Right lobe of liver (tissue), 4 donors: ENCODE data around the gene SMS.

Experiments
- CTCF ChIP-seq, 4 donors: fragments of 200-600 bp in 3 of 4; fragments of 450-650 bp in 1 of 4; IDR thresholded peaks; one replicate each; pipeline versions ENCODE4 v1.5.1 to v1.8.0; 2016 to 2022; ENCODE audit warnings: antibody characterized with exemption in 4 of 4, mild to moderate bottlenecking in 2 of 4
- POLR2A ChIP-seq: fragments of 450-650 bp; IDR thresholded peaks from one replicate; pipeline ENCODE4 v1.6.1; 2017; ENCODE audit warnings: antibody characterized with exemption, mild to moderate bottlenecking
- donor health status: DM: no; HTN: no; CAD: no.
- donor health status: DM: no; HTN: no; CAD: no.
- donor health status: DM: no; HTN: yes; CAD: no.

- TF ChIP-seq CTCF (IDR thresholded peaks at IDR 0.05) (no peak), POLR2A (no peak)
Observed at GRCh38 chrX:21972721-21973120, 32.2 kb downstream of the SMS start.
